Right kidney (tissue), 1 donor: ENCODE data around the gene CHD3.
"Not testable (repeated sequence)": the region's sequence is repeated elsewhere in the genome, so short reads cannot be mapped to it uniquely, and the experiment has no call there.

Experiments
- DNase-seq: peaks from one replicate; pipeline ENCODE4 v3.0.0-alpha.2; 2016

CHD3 gene

DNA sequence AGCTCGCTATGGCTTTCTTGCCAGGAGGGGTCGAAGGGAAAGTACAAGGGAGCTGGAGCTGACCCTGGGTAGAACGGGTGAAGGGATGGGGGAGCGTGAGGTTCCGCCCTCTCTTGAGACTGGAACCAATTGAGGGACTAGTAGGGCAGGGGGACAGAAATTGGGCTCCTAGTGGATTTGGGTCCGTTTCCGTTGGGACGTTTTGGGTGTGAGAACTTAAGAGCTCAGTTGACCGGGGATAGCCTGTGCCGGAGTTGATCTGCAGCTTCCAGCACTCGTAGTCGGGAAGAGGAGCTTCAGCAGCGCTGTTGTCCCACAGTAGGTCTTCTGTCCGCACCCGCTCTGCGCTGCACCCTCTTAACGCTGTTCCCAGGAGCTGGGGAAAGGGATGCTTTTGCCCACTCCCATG lies 43.9 kb downstream of the CHD3 start:
- no peak for DNase-seq

DNA sequence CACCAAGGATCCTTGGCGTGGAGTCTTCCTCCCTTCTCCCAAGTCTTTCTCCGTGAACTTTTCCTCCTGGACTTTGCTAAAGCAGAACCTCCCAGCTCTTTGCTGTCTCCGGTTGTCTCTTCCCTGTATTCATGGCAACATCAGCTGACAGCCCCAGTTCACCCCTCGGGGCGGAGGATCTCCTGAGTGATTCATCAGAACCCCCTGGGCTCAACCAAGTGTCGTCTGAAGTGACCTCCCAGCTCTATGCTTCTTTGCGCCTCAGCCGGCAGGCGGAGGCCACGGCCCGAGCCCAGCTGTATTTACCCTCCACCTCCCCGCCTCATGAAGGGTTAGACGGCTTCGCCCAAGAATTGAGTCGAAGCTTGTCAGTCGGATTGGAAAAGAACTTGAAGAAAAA lies 44.4 kb downstream of the CHD3 start:
- DNase-seq = peak; percentile 64

DNA sequence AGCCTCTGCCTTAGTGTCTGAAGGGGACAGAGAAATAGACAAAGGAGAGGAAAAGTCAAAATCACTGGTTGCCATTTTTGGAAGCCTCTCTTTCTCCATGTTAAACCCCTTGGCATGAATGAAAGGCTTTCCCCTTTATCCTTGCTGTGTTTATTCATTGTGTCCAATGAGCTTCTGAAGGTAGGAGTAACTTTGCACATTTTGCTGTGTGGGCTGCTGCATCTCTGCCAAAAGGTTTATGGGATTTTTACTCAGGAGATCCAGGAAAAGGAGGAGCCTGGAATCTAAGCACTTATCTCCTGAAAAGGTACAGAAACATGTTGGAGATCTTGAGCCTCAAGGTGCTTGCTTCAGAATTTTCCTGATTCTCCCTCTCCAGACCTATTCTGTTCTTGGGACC lies 47.3 kb downstream of the CHD3 start:
- DNase-seq = no peak

DNA sequence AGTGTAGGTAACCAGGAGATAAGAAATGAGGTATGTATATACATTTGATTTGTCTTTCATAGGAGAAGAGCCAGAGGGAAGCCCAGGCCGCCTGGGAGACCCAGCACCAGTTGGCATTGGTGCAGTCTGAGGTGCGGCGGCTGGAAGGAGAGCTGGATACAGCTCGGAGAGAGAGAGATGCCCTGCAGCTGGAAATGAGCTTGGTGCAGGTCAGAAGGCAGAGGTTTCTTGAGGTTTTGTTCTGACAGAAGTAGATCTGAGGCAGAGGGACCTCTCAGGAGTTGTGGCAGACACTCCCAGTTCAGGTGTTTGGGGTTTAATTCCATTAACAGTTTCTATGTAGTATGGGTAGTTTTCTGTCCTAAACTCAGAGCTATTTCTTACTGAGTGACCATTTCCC lies 51.4 kb downstream of the CHD3 start:
- DNase-seq = no peak

DNA sequence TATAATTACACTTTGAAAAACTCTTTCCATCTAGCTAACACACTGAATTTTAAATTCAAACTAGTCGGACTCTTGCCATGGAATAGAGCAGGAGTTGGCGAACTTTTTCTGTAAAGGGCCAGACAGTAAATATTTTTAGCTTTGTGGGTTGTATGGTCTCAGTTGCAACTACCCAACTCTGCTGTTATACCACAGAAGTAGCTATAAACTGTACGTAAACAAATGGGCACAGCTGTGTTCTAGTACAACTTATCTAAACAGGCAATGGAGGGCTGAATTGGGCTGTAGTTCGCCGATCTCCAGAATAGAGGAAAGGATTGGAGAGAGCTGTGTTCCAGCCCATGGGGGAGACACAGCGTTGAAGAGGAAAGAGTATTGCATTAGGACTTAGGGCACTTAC lies 52.2 kb downstream of the CHD3 start:
- no peak for DNase-seq

DNA sequence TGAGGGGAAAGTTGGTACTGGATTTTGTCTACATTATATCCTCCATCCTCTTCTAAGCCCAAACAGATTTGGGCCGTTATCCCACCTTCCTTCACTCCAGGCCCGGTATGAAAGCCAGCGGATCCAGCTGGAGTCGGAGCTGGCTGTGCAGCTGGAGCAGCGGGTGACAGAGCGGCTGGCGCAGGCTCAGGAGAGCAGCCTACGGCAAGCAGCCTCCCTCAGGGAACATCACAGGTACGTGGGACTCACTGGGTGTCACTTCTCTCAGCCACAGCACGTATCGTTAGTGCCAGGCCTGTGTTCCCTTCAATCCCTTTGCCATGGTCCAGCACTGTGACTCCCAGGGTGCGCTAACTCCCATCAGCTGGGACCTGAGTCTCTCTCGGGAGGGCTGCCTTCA lies 54.7 kb downstream of the CHD3 start:
- DNase-seq = no peak

DNA sequence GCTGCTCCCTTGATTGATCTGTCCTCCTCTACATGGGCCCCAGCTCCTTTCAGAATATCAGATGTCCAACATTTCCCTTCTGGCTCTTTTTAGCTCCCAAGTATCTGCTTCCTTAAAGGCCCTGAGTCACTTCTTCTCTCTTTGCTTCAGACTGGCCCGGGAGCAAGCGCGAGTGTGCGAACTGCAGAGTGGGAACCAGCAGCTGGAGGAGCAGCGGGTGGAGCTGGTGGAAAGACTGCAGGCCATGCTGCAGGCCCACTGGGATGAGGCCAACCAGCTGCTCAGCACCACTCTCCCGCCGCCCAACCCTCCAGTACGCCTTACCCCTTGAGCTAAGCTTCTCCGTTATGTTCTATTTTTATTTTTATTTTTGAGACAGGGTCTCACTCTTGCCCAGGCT lies 55.7 kb downstream of the CHD3 start:
- DNase-seq = no peak

DNA sequence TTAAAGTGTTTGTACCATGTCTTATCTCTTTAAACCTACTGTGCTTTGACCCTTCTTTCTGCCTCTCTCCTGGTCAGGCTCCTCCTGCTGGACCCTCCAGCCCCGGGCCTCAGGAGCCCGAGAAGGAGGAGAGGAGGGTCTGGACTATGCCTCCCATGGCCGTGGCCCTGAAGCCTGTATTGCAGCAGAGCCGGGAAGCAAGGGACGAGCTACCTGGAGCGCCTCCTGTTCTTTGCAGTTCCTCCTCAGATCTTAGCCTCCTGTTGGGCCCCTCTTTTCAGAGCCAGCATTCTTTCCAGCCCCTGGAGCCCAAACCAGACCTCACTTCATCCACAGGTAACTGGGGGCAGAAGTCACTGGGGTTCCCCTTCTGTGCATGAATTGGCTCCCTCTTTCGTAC lies 57.1 kb downstream of the CHD3 start:
- no peak for DNase-seq

DNA sequence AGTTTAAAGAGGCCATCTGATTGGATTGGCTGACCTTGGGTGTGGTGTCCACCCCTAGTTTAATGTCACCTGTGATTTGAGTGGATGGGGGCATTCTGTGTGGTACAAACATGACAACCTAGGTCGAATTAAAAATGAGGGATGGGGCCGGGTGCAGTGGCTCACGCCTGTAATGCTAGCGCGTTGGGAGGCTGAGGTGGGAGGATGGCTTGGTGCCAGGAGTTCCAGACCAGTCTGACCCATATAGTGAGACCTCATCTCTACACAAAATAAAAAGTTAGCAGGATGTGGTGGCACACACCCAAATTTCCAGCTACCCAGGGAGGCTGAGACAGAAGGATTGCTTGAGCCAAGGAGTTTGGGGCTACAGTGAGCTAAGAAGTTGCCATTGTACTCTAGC lies 57.9 kb downstream of the CHD3 start:
- DNase-seq = no peak

DNA sequence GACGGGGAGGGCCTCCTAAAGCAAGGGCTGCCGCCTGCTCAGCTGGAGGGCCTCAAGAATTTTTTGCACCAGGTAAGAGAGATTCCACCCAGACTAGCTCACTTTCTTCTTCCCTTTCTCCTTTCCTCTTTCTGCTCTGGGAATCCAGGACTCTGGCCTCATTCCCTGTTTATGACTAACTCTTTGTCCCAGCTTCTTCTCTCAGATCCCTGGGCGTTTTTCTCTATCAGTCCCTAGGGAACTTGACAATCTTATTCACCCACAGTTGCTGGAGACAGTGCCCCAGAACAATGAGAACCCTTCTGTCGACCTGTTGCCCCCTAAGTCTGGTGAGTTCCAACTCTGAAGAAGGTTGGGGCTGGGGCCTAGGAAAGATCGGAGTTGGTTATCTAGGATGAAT lies 59.1 kb downstream of the CHD3 start:
- no peak for DNase-seq

DNA sequence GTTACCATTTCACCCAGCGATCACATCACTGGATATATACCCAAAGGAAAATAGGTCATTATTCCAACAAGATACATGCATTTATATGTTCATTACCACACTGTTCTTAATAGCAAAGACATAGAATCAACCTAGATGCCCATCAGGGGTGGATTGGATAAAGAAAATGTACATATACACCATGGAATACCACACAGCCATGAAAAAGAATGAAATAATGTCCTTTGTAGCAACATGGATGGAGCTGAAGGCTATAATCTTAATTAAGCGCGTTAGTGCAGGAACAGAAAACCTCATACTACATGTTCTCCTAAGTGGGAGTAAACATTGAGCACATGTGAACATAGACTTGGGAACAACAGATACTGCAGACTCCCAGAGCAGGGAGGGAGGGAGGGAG lies 62.0 kb downstream of the CHD3 start:
- DNase-seq = no peak

DNA sequence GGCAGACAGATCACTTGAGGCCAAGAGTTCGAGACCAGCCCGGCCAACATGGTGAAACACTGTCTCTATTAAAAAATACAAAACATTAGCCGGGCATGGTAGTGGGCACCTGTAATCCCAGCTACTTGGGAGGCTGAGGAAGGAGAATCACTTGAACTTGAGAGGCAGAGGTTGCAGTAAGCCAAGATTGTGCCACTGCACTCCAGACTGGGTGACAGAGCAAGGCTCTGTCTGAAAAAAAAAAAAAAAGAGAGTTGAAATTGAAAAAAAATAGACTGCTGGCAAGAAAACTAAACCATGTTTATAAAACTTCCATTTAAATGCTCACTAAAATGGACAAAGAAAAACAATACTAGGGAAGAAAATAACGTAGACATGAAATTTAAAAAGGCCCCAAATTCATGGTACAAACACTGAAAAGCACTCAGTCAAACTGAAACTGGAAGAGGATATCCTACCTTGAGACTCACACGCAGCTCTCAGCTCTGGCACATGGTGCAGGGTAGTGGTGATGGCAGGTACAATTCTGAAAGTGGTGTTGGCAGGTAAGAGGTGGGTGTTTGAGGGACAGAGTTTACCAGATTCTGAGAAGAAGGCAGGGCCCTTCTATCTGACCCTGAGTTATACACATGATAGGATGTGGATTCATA lies 62.7 kb downstream of the CHD3 start:
- no peak for DNase-seq

DNA sequence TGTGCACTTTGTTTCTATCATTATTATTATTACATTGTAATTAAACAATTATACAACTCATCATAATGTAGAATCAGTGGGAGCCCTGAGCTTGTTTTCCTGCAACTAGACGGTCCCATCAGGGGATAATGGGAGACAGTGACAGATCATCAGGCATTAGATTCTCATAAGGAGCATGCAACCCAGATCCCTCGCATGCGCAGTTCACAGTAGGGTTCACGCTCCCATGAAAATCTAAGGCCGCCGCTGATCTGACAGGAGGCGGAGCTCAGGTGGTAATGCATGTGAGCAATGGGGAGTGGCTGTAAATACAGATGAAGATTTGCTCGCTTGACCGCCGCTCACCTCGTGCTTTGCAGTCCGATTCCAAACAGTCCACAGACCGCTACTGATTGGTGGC lies 64.7 kb downstream of the CHD3 start:
- not testable (repeated sequence) for DNase-seq

DNA sequence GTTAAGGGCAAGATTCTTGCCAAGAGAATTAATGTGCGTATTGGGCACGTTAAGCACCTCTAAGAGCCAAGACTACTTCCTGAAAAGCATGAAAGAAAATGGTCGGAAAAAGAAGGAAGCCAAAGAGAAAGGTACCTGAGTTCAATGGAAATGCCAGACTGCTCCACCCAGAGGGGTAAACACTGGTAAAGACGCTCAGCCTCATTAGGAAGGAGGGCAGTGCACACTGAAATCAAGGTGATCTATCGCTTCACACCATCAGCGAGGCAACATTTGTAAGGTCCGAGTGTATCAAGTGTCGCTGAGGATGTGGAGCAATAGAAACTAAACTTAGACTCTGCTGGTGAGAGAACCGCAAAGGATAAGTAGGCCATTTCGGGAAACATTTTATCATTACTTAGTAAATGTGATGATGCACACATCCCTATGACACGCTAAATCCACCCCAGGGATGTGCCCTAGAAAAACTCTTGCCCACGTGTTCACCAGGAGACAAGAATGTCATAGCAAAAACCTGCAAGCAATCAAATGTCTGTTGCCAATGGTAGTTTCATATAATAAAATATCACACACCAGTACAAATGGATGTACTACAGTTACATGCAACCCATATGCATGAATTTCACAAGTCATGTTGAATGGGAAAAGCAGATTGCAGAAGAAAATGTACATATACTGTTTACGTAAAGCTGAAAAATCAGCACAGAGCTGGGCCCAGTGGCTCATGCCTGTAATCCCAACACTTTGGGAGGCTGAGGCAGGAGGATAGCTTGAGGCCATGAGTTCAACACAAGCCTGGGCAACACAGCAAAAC lies 67.0 kb downstream of the CHD3 start:
- no peak for DNase-seq

DNA sequence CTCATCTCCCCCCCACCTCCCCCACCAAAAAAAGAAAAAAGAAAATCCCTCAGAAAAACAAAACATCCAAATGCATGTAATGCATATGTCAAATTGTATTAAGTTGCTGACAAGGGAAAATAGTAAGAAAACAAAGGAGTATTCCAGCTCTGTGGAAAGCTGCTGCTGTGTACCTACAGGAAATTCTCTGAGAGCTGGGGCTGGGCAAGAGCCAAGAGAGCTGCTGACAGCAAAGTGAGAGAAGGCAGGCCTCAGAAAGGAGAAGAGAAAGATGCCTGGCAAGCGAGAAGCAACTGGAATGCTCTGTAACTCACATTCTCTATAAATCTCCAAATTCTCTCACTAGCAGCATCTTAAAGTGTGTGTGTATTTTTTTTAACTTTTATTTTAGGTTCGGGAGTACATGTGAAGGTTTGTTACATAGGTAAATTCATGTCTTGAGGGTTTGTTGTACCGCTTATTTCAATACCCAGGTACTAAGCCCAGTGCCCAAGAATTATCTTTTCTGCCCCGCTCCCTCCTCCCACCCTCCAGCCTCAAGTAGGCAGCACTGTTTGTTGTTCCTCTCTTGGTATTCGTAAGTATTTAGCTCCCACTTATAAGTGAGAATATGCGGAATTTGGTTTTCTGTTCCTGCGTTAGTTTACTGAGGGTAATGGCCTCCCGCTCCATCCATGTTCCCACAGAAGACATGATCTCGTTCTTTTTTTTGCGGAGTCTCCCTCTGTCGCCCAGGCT lies 67.8 kb downstream of the CHD3 start:
- no peak for DNase-seq

DNA sequence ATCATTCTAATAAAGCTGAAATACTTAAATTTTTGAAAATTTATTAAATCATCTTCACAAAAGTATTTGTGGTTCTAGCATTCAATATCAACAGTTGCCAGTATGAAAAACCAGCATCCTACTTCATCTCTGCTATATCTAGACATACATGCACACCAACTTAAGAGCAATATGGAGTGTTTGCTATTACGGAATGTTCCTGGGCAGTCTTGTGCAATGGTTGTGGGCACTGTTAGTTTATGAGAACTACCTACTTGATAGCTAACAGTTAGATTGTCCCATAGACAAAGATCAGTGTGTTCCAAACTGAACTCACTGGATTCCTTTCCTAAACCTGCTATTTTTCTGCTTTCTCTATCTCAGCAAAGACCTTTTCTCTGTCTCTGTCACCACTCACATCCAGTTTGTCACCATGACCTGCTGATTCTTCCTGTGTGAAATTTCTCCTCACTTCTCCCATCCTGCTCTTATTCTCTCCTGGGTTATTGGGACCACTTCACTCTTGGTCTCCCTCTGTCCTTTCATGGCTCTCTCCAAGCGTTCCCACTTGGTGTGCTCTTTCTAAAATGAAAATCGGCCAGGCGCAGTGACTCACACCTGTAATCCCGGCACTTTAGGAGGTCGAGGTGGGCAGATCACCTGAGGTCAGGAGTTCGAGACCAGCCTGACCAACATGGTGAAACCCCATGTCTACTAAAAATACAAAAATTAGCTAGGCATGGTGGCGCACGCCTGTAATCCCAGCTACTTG lies 71.1 kb downstream of the CHD3 start:
- no peak for DNase-seq

DNA sequence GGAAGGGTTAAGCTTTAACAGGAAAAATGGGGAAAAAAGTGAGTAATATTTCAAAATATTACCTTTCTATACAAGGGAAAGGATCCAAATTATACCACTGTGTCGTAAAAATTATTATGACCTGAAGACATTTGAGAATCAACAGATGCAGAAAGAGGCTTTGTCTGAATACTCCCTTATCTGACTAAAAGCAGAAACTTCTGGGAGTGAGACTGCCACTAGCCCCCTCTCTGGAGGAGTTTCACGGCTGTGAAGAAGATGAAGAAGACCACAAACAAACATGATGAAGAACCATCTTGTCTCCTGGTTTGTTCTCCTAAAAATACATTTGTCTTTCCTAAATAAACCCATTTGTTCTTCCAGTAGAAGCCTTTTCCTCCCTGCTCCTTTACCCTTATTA lies 72.8 kb downstream of the CHD3 start:
- DNase-seq = no peak
